ENCODE measurements around the gene SUPT4H1. TPM values are rescaled to one million over a fixed set of nuclear protein-coding genes. Genes with fewer than 3 reads are reported as not detected.

SUPT4H1 gene
- polyA plus RNA-seq, 1 donor (not counting 4 experiments of a cell fraction or from before 2014, with no cell fraction given): 206 TPM

GRCh38 chr17:58307468-58308172, 44.4 kb downstream of the SUPT4H1 start:
- Histone ChIP-seq H3K4me1 (ENCODE audit: control insufficient read depth, extremely low read depth, insufficient read depth, low read length) (no peaks in the 10 kb centered on the region), H3K9me3 (ENCODE audit: control insufficient read depth, low read depth, low read length) (no peaks in the 10 kb centered on the region), H3K27ac (ENCODE audit: control insufficient read depth, insufficient read depth, low read length) (no peak overlapping the region), H3K27me3 (ENCODE audit: control insufficient read depth, extremely low read depth, insufficient read depth, low read length) (peaks cover 5% of the 10 kb centered on the region), H3K4me2 (ENCODE audit: control insufficient read depth, extremely low read depth, insufficient read depth, low read depth, low read length) (no peak overlapping the region), H3K79me2 (ENCODE audit: control insufficient read depth, insufficient read depth, low read length) (no peaks in the 10 kb centered on the region), H3K4me3 (ENCODE audit: control insufficient read depth in 2 of 3, extremely low read depth in 1 of 3, insufficient read depth in 2 of 3, low read depth in 1 of 3, low read length in 3 of 3) (no peak overlapping the region), H2AFZ (ENCODE audit: control insufficient read depth, low read length) (no peak overlapping the region), H3K36me3 (ENCODE audit: control insufficient read depth in 2 of 2, extremely low read depth in 1 of 2, insufficient read depth in 2 of 2, low read length in 2 of 2) (no peaks in the 10 kb centered on the region), H3K9ac (ENCODE audit: control insufficient read depth, extremely low read depth, insufficient read depth, low read length) (no peak overlapping the region), H4K20me1 (ENCODE audit: control insufficient read depth, extremely low read depth, insufficient read depth, low read length) (no peaks in the 10 kb centered on the region), H3K9me1 (ENCODE audit: control insufficient read depth, extremely low read depth, insufficient read depth, low read length) (no peaks in the 10 kb centered on the region)
- dilution Hi-C loops (cut with MboI; ENCODE audit: extremely low pct_ligation_motif_present, low sequenced_read_pairs): no loop called here
- FAIRE-seq: no peak
- TF ChIP-seq EZH2 (IDR thresholded peaks at IDR 0.05; ENCODE audit: low read length) (no peak), CTCF (optimal IDR thresholded peaks at IDR 0.05 in 1 of 3, IDR thresholded peaks at IDR 0.05 in 1 of 3, conservative IDR thresholded peaks at IDR 0.05 in 1 of 3; ENCODE audit: extremely low read depth in 1 of 3, insufficient read depth in 2 of 3, low read length in 3 of 3) (no peak)
- DNase-seq (ENCODE audit: low read depth, low spot score): no peak

GRCh38 chr17:58306131-58306951, 45.7 kb downstream of the SUPT4H1 start:
- no peaks in the 10 kb centered on the region for H3K9me1 ChIP-seq (ENCODE audit: control insufficient read depth, extremely low read depth, insufficient read depth, low read length)
- no peak overlapping the region for H2AFZ ChIP-seq (ENCODE audit: control insufficient read depth, low read length)
- DNase-seq (ENCODE audit: low read depth, low spot score) (no peak), FAIRE-seq (no peak)
- H3K27me3 ChIP-seq (ENCODE audit: control insufficient read depth, extremely low read depth, insufficient read depth, low read length): peaks cover 15% of the 10 kb centered on the region
- no peaks in the 10 kb centered on the region for H3K9me3 ChIP-seq (ENCODE audit: control insufficient read depth, low read depth, low read length)
- no peaks in the 10 kb centered on the region for H4K20me1 ChIP-seq (ENCODE audit: control insufficient read depth, extremely low read depth, insufficient read depth, low read length)
- no peak overlapping the region for H3K9ac ChIP-seq (ENCODE audit: control insufficient read depth, extremely low read depth, insufficient read depth, low read length)
- TF ChIP-seq CTCF (optimal IDR thresholded peaks at IDR 0.05 in 1 of 3, IDR thresholded peaks at IDR 0.05 in 1 of 3, conservative IDR thresholded peaks at IDR 0.05 in 1 of 3; ENCODE audit: extremely low read depth in 1 of 3, insufficient read depth in 2 of 3, low read length in 3 of 3): no peak
- TF ChIP-seq EZH2 (IDR thresholded peaks at IDR 0.05; ENCODE audit: low read length): no peak
- H3K4me2 ChIP-seq (ENCODE audit: control insufficient read depth, extremely low read depth, insufficient read depth, low read depth, low read length): no peak overlapping the region
- H3K4me1 ChIP-seq (ENCODE audit: control insufficient read depth, extremely low read depth, insufficient read depth, low read length): no peaks in the 10 kb centered on the region
- no peak overlapping the region for H3K4me3 ChIP-seq (ENCODE audit: control insufficient read depth in 2 of 3, extremely low read depth in 1 of 3, insufficient read depth in 2 of 3, low read depth in 1 of 3, low read length in 3 of 3)
- no peaks in the 10 kb centered on the region for H3K36me3 ChIP-seq (ENCODE audit: control insufficient read depth in 2 of 2, extremely low read depth in 1 of 2, insufficient read depth in 2 of 2, low read length in 2 of 2)
- H3K79me2 ChIP-seq (ENCODE audit: control insufficient read depth, insufficient read depth, low read length): no peaks in the 10 kb centered on the region
- H3K27ac ChIP-seq (ENCODE audit: control insufficient read depth, insufficient read depth, low read length): no peak overlapping the region
- dilution Hi-C loops (cut with MboI; ENCODE audit: extremely low pct_ligation_motif_present, low sequenced_read_pairs): no loop called here
